ENCODE results near the gene UBE3A.

GRCh38 chr15:25392806-25393205 lies 46.0 kb downstream of the UBE3A start:
- TF ChIP-seq CTCF (IDR thresholded peaks at IDR 0.05; ENCODE audit: insufficient read depth, low read length, poor library complexity, severe bottlenecking) (no peak), EZH2phosphoT487 (conservative IDR thresholded peaks at IDR 0.05; ENCODE audit: low read length) (no peak)
